GM21576 (cell line): ENCODE measurements around the gene AFAP1.

Source experiments
- ATAC-seq: cut with Tn5 transposase; IDR thresholded peaks from one replicate; pipeline ENCODE4 v1.9.1; 2021; ENCODE audit warnings: mild to moderate bottlenecking, moderate library complexity; ENCODE audit not compliant: unreplicated experiment

AFAP1 gene

DNA sequence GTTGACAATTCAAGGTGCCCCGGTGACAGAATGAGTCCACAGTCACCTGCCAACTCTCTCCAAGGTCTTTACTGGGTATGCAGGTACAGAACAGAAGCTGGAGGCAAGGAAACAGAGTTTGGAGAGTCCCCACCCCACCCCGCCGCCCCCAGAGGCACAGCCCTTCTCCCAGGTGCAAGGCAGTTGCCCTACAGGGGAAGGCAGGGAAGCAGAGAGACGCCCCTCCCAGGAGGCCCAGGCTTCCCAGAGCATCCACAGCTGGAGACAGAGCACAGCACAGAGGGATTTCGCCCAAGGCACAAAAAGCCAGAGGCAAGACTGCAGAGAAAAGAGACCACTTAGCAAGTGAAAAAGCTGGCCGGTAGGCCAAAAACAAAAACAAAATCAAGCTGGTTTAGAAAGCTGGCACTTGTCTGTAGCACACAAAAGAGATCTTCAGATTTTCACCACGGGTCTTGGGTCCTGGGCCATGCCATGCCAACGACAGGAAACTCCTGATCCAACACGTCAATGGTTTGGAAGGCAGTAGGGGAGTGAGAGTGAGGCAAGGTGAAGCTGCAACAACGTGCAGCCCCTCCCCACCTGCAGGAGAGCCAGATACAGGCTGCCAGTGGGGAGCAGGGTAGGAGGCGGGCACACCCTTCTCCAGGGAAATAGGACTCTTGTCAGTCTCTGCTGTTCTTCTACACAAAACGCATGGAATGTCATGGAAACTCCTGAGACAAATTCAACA lies 113.3 kb downstream of the AFAP1 start:
- no peak for ATAC-seq

DNA sequence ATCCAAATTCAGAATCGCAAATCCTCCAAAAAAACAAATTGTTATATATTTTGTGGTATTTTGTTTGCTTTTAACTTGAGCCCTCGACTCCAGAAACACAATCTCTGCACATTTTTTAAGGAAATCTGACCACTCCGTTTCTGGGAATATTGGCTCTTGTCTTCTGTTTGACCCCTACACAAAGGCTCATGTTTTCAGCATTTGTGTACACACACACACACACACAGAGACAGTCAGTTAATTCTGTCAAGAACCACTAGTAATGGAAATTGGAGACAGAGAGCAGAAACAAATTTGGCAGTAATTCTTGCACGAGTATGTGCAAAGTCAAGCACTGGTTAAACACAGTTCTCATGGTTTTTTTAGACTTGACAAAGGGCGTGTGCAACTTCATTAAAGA lies 115.4 kb downstream of the AFAP1 start:
- ATAC-seq: no peak

GRCh38 chr4:7823416-7823824 lies 116.2 kb downstream of the AFAP1 start:
- no peak for ATAC-seq

DNA sequence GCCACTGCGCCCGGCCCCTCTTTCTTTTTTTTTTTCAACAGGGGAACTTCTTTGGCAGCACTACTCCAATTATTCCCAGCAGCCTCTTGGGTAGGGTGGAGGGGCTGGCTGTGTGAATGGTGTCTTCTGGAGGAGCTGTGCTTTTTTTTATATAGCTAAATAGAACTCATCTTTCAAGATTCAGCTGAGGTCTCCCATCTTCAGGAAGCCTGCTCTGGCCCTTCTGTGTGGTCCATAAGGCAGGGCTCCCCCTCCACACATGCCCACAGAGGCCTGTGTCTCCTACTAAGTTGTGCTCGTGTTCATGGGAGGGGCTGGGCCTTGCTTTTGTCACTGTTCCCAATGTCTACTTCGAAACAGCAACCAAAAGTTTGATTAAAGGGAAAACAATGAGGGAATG lies 116.8 kb downstream of the AFAP1 start:
- ATAC-seq: no peak

- no peak for ATAC-seq
Measured at GRCh38 chr4:7822137-7822505, 117.5 kb downstream of the AFAP1 start.

DNA sequence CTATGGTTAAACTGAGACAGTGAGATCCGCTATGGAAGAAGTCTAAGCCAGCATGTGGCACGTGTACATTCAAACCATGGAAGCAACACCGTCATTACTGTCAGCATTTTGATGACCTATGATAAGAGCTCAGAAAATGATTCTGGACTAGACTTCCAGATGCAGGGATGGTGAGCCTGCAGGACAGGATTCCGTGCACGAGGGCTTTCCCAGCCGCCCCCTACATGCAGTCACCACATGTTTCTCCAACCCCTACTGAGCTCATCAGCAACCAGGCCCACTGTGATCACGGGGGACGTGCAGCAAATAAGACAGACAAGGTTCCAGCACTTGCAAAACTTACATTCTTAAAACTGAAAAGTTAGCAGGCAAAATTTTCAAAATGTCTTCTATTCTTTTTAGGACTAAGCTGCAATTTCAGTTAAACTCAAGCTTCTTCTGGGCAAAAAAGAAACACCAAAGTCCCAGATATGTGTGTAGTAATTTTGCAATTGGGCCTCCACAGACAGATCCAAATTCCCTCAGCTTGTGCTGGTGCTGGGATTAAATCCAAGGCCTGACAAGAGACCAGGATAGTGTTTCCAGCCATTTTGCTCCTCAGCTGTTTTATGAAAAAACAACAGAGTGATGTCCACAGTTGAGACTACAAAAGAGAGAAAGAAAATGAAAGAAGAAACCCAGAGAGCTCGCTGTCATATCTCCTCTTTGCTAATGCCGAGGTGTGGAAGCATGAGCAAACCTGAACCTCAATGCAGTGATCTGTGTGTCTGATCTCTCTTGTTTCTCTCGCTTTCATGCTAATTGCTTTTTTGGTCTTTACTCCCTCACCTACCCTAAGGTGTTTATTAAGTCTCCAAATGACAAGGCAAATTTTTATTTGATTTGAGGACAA lies 118.2 kb downstream of the AFAP1 start:
- ATAC-seq: no peak

DNA sequence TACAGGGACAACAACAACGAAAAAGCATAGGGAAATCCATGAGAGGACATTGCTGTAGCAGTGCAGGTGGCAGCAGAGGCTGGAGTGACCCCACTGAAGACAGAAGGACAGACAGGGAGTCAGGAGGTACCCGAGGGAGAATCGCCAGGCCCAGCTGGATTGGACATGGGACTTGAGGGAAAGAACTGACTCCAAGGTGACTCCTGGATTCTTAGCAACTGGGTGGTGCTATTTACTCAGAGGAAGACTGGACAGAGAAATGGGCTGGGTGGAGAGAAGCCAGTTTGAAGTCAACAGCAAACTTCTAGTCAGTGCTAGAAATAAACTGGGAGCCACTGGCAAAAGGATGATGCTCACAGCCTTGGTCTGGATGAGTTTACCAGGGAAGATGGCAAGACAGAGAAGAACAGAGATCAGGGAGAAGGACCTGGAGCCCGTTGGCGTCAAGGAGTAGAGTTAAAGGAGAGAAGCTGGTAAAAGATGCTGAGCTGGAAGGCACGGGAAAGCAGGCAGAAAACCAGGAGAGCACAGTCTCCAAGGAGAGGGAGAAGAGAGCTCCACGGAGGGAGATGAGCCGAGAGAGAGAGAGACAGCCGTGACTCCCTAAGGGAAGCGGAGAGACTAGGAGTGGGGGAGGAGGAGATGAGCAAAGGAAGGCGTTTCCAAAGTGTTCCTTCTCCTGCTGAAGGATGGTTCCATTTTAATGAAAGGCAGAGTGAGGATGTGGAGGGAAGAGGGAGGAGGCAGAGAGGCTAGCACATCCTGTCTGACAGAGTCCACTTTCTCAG lies 119.4 kb downstream of the AFAP1 start:
- no peak for ATAC-seq

DNA sequence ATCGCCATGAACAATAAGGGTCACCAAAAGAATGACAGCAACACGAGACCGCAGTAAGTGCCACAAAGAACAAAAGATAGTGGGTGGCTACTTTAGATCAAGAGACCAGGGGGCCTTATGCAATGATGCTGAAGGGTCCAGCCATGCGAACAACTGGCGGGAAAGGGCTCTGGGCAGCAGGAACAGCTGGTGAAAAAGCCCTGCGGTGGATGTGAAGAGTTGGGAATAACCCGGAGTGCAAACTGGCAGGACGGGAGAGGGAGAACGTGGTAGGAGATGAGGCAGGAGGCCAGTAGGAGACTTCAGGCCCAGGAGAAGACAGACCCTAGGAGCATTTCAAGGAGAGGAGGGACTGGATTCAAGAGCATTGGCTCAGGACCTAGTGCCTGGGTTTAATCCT lies 120.2 kb downstream of the AFAP1 start:
- ATAC-seq: no peak

DNA sequence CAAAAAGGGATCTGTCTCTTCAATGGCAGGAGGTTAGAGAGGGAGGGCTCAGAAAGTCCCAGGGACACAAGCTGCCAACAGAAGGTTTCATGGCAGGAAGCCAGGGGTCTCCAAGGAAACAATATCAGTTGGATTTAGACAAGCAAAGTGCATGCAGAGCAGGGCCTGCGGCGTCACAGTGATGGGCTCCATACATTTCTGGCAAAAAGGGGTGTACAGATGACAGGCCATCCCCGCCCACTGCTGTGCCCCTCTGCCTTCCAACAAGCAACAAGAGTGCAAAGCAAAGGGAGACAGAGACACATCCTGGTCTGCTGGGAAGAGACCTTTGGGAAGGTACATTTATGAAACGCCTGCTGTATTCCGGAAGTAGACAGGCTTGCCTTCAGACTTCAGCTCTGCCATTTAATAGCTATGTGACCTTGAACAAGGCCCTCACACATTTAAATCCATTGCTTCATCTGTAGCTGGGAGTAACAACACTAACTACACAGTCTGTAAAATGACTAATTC lies 121.2 kb downstream of the AFAP1 start:
- ATAC-seq: no peak

DNA sequence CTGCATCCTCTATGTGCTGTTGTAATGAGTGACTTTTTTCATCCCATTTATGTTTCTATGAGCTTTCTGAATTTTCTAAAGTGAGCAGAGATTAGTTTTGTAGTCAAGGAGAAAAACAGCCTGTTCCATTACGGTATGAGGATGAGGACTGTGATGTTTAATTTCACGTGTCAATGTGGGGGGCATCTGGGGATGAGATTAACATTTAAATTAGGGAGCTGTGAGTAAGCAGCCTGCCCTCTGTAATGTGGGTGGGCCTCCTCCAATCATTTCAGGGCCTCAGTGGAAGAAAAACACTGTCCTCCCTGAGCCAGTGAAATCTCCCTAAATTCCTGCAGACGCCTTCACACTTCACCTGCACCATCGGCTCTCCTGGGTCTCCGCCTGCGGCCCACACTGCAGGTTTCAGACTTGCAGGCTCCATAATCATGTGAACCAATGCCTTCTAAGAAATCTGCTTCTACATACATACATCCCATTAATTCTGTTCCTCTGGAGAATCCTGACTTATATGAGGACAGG lies 121.7 kb downstream of the AFAP1 start:
- no peak for ATAC-seq

DNA sequence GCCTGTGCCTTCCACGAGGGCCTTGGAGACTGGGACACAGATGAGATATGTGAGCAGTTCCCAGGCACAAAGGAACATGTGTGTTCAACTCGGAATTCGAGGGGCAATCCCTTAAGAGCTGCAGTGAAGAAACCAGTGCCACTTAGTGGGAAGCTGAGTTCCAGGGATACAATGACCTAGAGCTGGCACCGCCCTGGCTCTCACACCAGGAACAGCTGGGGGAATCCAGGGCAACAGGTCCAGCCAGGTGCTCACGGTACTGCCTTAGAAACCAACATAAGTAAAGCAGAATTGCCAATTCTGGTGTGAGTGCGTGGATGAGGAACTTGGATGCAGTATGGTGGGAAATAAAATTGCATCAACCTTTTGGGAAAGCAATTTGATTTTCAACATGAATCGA lies 122.9 kb downstream of the AFAP1 start:
- ATAC-seq: no peak

- no peak for ATAC-seq
Measured at GRCh38 chr4:7815981-7816380, 123.7 kb downstream of the AFAP1 start.

DNA sequence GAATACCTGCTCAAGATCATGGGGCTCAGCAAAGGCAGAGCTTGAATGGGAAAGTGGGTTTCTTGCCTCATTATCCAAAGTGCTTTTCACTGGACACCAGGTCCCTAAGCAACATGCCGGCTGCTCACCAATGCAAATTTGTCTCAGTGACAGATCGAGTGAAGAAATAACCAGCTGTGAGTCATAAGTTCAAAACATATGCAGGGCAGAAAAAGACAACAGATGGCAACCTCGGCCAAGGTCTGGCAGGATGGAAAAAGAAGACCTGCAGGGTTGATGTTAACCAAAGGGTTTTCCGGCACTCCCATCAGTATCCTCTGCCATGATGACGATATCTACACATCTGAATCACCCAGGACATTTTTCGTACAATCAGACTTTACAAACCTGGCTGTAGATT lies 124.1 kb downstream of the AFAP1 start:
- no peak for ATAC-seq

- ATAC-seq: no peak
Measured at GRCh38 chr4:7814451-7814850, 125.2 kb downstream of the AFAP1 start.

- no peak for ATAC-seq
Measured at GRCh38 chr4:7813674-7814073, 126.0 kb downstream of the AFAP1 start.

DNA sequence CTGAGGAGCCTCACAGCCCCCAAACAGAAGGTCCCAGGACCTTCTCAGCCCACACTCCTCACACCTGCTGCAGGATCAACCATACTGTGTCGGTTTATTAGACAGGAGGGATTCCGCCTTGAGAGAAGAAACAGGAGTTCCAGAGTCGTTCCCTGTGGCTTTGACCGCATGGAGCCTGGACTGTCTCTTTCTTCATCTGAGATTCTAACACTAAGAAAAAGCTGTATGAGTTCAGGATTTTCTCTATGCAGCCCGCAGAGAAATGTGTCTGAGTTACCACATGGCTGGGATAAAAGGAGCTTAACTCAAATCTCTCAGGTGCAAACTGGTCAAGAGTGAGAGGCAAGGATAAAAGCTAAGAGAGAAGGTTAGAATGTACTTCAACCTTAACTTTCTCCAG lies 126.7 kb downstream of the AFAP1 start:
- ATAC-seq: no peak

- no peak for ATAC-seq
Measured at GRCh38 chr4:7812231-7812857, 127.3 kb downstream of the AFAP1 start.

GRCh38 chr4:7811536-7812191 lies 128.0 kb downstream of the AFAP1 start:
- no peak for ATAC-seq

DNA sequence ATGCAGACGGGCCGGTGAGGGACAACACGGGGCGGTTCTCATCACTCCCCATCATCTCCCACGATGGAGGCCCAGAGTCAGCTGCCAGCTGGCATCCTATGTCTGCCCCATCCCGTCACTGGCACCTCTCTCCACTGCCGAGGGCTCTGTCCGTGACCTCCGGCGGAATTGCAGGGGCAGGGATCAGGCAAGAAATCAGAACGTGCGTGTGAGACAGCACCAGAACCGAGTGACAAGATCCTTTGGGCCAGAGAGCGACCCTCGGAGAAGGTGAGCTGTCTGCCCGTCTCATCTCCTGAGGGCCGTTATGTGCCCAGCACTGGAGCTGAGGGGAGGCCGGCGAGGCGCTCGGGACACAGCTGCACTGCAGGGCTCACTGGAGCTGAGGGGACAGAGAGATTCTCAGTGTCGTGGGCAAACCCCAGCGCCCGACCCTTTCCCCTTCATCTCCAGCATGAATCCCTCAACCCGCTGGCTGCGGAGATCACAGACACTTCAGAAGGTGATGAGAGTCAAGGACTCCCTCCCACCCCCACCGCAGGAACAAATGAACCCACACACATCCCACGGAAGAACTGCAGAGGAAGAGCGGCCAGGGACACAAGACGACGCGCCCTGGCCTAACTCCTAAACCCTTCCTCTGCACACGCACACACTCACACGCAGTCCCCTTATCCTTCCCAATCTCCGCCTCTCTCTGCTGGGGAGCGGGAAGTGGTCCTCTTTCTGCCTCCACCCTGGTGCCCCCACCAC lies 128.7 kb downstream of the AFAP1 start:
- no peak for ATAC-seq
